GM18511 (cell line): ENCODE data around the gene ACP1.
"Not testable (repeated sequence)": the region's sequence is repeated elsewhere in the genome, so short reads cannot be mapped to it uniquely, and the experiment has no call there.

Source experiments
- ATAC-seq: cut with Tn5 transposase; IDR thresholded peaks from one replicate; pipeline ENCODE4 v1.9.1; 2021; ENCODE audit warnings: mild to moderate bottlenecking, moderate library complexity; ENCODE audit not compliant: unreplicated experiment

The ACP1 gene

DNA sequence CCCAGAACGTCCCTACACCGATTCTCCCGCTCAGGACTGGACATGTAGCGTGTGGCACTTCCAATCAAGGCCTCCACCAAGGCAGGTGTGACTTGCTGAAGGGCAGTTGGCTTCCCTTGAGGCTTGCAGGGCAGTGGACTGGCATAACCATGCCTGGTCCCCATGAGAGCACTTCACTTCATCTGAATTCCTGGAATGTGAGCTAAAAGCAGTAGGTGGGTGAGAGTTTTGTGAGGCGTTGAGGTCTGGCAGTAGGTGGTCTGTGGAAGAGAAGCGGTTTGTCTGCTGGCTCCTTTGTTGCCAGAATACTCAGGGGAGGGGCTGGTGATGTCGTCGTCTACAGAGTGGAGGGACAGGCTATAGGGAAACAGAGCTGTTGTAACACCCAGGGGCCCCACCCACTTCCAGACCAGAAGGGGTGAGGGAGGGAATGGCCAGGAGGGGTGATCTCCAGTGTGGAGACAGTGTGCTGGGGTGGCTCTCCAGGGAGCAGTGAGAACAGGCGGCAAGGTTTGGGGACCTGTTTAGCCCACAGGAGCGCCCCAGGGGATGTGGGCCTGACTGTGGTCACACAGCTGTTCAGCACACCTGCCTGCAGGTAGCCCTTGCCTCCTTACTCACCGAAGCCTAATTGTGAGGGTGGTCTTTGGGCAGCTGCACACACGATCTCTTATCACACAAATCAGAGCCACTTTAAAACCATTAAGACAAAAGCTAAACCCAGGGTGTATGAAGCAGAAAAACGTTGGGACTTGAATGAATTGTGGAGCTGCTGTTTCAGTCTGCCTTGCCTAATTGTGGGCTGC, 44.6 kb downstream of the ACP1 start:
- no peak for ATAC-seq

DNA sequence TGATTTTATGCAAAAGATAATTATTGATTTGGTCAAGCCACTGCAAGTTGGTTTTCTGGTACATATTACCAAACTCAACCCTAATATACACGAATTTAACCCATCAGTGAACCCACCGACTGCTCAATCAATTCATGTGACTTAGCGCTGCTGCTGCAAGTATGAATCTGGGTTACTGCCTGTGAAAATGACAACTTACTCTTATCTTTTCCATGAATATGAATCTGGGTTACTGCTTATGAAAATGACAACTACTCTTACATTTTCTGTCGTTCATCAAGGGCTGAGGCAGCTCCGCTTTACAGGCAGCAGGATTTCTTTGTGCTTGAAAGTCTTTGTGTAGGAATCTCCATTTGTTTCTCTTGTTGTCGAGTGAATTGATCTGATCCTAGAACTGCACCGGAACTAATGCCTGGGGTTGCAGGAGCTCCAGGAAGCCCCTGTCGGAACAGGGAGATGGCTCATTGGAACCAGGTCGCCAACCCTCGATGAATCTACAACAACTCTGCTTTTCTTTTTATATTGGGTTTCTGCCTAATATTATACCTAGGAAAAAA, 45.3 kb downstream of the ACP1 start:
- no peak for ATAC-seq

DNA sequence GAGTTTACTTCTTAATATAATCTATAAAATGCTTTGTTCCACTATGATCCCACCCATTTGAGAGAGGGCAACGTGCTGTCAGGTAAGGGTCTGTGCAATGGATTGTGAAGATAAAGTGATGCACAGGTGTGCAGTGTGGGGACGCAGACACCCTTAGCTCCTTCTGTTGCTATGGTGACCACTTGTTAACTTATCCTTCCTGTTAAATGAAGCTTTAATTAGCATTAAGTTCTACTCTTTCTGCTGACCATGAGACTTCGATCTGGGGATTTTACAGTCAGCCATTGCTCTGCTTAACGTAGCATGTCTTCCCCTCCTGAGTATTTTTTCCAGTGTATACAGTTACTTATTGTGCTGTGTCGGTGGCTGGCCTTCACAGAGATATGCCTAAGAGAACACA, 46.2 kb downstream of the ACP1 start:
- no peak for ATAC-seq

DNA sequence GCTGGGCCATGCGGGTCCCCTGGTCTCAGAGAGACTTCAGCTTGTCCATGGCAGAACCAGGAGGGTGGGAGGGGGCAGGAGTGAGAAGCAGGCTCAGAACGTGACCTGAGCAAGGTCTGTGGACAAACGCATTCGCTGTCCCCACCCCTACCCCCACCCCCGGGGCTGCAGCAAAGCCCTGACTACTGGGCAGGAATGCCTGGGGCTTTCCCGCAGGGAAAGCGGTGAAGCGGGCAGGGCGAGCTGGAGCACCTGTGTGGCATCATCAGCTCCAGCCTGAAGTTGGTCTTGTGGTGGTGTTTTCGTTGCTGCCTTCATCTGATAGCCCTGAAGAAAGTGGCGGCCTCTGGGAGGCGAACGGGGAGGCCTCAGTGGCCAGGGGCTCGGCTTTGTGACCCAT, 49.2 kb downstream of the ACP1 start:
- ATAC-seq = no peak

DNA sequence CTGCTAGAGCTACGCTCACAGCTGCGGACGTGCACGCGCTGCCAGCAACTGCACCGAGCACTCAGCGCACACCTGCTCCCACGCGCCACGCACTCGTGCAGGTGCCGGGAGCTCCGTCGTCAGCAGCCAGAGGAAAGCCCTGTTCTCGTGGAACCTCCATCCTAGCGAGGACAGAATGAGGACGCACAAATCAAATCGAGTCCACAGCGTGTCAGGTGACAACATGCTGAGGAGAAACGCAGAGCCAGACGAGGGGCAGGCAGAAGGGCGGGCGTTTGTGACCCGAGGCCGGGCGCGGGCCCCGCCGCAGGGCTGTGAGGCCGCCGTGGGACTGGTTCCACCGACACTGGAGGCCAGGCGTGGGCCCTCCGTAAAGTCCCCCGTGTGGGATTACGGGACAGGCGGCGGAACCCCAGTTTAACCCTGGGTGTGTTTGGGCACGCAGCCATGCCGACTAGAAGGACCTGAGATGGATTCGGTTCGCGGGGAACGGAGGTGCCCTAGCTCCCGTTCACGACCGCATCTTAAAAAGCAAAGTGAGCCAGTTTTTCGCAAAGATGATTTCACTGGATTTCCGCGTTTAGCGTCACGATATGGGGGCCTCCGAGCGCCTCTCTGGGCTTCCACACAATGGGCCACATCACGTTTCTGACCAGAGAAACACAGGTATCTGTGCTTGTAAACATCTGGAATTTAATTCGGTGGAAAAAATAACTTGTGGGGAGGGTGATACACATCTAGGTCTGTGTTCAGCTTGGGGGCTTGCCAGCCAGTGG, 50.0 kb downstream of the ACP1 start:
- ATAC-seq = no peak

DNA sequence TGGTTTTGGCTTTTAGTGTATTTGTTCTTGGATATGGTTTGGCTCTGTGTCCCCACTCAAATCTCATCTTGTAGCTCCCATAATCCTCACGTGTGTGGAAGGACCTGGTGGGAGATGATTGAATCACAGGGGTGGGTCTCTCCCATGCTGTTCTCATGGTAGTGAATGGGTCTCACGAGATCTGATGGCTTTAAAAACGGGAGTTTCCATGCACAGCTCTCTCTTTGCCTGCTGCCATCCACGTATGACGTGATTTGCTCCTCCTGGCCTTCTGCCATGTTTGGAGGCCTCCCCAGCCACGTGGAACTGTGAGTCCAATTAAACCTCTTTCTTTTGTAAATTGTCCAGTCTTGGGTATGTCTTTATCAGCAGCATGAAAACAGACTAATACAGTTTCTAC, 51.2 kb downstream of the ACP1 start:
- ATAC-seq = not testable (repeated sequence)

DNA sequence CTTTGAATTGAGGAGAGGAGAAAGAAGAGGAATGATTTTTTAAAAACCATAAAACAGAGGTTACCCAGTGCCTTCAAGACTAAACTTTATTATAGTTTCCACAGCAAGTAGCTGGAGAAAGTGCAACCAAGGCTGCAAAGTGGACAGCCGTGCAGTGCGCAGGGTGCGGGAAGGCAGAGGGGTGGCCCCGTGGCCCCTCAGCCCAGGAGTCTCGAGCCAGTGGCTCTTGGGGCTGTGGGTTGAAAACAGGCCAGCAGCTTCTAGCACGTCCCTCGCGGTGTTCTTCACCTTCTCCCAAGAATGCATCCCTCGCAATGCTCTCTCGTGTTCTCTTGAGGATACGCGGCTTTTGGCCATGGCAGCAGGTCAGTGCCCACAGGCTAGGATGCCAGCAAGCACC, 51.6 kb downstream of the ACP1 start:
- ATAC-seq = no peak

DNA sequence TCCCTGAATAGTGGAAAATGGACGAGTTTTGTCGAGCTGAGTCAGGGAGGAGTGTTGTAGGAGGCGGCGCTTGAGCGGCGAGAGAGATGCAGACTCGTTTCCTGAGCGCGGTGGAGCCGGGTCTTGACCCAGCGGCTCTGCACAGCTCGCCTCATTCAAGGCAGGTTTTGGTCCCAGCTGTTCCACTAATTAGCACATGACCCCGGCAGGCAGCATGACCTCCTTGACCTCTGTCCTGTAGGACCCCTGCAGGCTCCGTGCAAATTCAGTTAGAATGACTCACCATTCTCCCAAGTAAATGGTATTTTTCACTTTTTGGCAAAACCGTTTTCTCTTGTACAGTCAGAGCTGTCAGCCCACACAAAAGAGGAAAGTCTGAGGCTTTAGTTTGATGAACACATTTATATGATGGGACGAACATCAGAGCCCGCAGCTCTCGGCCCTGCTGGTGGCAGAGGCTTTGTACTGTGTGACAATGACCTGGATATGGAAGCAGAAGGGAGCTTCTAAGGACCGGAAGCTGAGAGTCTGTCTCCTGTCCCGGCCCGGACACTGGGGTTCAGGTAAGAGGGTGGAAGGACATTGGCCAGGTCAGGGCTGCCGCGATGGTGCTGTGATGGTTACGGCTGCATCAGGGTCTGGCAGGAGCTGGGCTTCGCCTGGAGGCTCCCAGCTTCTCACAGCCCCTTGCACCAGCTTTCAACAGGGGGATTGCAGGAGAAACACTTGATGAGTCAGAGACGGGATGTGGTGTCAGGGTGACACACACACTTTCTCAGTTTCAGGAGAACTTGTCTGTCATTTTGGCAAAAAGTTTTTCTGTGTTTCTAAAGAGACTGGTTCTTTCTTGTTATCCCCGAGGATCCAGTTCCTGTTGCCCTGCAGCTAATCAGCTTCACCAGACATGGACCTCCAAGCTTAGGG, 53.0 kb downstream of the ACP1 start:
- peak; percentile 73 for ATAC-seq

DNA sequence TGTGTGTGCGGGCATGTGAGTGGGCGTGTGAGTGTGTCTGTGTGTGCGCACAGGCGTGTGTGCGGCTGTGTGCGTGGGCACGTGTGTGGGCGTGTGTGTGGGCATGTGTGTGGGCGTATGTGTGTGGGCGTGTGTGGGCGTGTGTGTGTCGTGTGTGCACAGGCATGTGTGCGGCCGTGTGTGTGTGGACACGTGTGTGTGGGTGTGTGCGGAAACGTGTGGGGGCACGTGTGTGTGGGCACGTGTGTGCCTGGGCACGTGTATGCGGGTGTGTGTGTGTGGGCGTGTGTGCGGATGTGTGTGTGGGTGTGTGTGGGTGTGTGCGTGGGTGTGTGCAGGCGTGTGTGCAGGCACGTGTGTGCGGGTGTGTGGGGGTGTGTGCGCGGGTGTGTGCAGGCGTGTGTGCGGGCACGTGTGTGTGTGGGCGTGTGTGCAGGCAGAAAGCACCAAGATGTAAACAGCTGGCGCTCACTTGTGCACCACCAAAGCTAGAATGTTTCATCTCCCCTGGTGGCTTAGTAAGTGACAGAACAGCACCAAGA, 54.4 kb downstream of the ACP1 start:
- no peak for ATAC-seq

DNA sequence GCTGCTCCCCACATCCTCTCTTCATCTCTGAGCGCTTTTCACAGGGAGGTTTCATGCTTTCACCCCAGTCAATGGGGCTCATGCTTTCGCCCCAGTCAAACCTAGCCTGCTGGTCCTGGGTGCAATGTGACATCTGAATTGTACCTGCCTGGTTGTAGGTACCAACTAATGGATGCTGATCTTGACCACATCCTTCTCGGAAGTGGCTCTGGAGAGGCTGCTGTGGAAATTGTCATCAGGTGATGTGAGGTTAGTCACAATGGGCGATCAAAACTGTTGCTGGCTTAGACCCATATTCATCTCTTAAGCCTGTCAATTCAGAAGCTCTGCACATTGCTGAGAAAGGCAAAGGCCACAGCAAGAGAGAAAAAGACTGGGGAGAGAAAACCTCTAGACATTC, 55.8 kb downstream of the ACP1 start:
- no peak for ATAC-seq

DNA sequence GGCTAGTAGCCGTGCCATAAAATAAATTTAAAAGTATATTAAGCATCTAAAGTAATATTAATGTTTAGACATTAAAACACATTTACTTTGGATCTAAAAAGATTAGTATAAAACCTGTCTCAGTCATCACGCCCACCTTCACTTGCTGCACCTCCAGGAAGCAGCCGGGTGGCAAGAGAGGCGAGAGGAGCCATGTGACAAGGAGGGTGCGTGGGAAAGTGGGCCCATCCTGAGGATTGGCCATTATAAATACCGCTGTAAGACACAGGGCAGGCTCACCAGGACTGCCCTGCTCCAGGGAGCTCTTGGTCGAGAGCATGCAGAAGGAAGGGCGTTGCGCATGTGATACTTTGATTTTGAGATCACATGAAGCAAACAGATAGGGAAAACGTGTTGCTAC, 57.6 kb downstream of the ACP1 start:
- ATAC-seq = no peak

DNA sequence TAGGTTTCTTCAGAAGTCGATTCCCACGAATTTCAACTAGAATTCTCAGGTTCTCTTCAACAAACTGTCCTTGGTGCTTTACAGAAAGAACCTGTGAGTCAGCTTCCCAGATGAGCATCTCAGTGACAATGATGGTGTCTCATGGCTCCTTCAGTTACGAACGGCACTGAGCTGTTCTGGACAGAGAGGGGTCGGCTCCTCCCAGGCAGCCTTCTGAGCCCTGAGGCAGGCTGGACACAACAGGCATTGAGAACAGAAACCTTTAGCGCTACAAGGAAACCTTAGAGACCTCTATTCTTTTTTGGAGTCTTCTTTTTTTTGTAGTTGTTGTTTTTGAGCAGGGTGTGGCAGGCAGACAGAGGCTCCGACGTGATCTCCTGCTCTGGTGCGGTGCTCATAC, 58.3 kb downstream of the ACP1 start:
- no peak for ATAC-seq
